Parathyroid adenoma (tissue), 2 donors: ENCODE measurements around the gene PAK2.
A peak's percentile ranks its signal among the peaks of the same experiment; 100 is the strongest.

Experiments used
- H2AFZ ChIP-seq: fragments of 300-600 bp; sonication (generic); one replicate; pipeline ENCODE4 v1.7.0; 2017; ENCODE audit warnings: antibody characterized with exemption, mild to moderate bottlenecking
- H3K27ac ChIP-seq: fragments of 300-600 bp; sonication (generic); one replicate; pipeline ENCODE4 v1.7.0; 2017
- H3K27me3 ChIP-seq: fragments of 300-600 bp; sonication (generic); one replicate; pipeline ENCODE4 v1.7.0; 2017; ENCODE audit warnings: low read length; ENCODE audit not compliant: control insufficient read depth, insufficient read depth
- H3K36me3 ChIP-seq: fragments of 300-600 bp; sonication (generic); one replicate; pipeline ENCODE4 v1.7.0; 2017; ENCODE audit warnings: low read length; ENCODE audit not compliant: control insufficient read depth, insufficient read depth
- H3K4me1 ChIP-seq: fragments of 300-600 bp; sonication (generic); one replicate; pipeline ENCODE4 v1.7.0; 2017; ENCODE audit warnings: control low read depth
- H3K4me2 ChIP-seq: fragments of 300-600 bp; sonication (generic); one replicate; pipeline ENCODE4 v1.7.0; 2017; ENCODE audit warnings: low read length
- H3K4me3 ChIP-seq: fragments of 300-600 bp; sonication (generic); one replicate; pipeline ENCODE4 v1.7.0; 2017; ENCODE audit warnings: low read depth, low read length
- H3K79me2 ChIP-seq: fragments of 300-600 bp; sonication (generic); one replicate; pipeline ENCODE4 v1.7.0; 2017; ENCODE audit warnings: control low read depth
- H3K9ac ChIP-seq: fragments of 300-600 bp; sonication (generic); one replicate; pipeline ENCODE4 v1.7.0; 2017; ENCODE audit warnings: mild to moderate bottlenecking
- H3K9me3 ChIP-seq: fragments of 300-600 bp; sonication (generic); one replicate; pipeline ENCODE4 v1.7.0; 2017; ENCODE audit warnings: low read length; ENCODE audit not compliant: control insufficient read depth
- CTCF ChIP-seq: fragments of 300-600 bp; sonication (generic); IDR thresholded peaks from one replicate; pipeline ENCODE4 v1.7.0; 2017; ENCODE audit warnings: antibody characterized with exemption, mild to moderate bottlenecking
- donor health status: primary hyperparathyroidism.

Gene PAK2

GRCh38 chr3:196739671-196740480 is at the start of gene PAK2:
Gene PAK2 (plus strand): TSS chr3:196739857. CDS start chr3:196782647, 42,790 bp downstream.
- Histone ChIP-seq H3K27ac (peak within 1 kb of the TSS; percentile 86), H3K4me1 (peaks cover 7% of the 10 kb centered on the region), H2AFZ (peak within 1 kb of the TSS; percentile 81), H3K27me3 (no peaks in the 10 kb centered on the region), H3K36me3 (no peaks in the 10 kb centered on the region), H3K4me2 (peak within 1 kb of the TSS; percentile 88), H3K9ac (peak within 1 kb of the TSS; percentile 71), H3K79me2 (peaks cover 23% of the 10 kb centered on the region), H3K4me3 (peak within 1 kb of the TSS; percentile 98), H3K9me3 (no peaks in the 10 kb centered on the region)
- TF ChIP-seq CTCF = peak; percentile 13

GRCh38 chr3:196689941-196690660 is 49.6 kb upstream of the PAK2 start:
- no peak overlapping the region for H3K9ac ChIP-seq
- no peak overlapping the region for H3K4me2 ChIP-seq
- no peak for TF ChIP-seq CTCF
- no peaks in the 10 kb centered on the region for H3K4me1 ChIP-seq
- H3K27ac ChIP-seq = no peak overlapping the region
- H3K9me3 ChIP-seq = no peaks in the 10 kb centered on the region
- H2AFZ ChIP-seq = no peak overlapping the region
- no peaks in the 10 kb centered on the region for H3K36me3 ChIP-seq
- no peaks in the 10 kb centered on the region for H3K27me3 ChIP-seq
- no peaks in the 10 kb centered on the region for H3K79me2 ChIP-seq
- H3K4me3 ChIP-seq = no peak overlapping the region

- no peak overlapping the region for H3K9ac ChIP-seq
- no peaks in the 10 kb centered on the region for H3K79me2 ChIP-seq
- no peaks in the 10 kb centered on the region for H3K27me3 ChIP-seq
- no peaks in the 10 kb centered on the region for H3K9me3 ChIP-seq
- H3K4me1 ChIP-seq = no peaks in the 10 kb centered on the region
- no peak overlapping the region for H2AFZ ChIP-seq
- H3K27ac ChIP-seq = no peak overlapping the region
- TF ChIP-seq CTCF = no peak
- no peak overlapping the region for H3K4me2 ChIP-seq
- H3K36me3 ChIP-seq = no peaks in the 10 kb centered on the region
- no peak overlapping the region for H3K4me3 ChIP-seq
Observed at GRCh38 chr3:196691386-196691785, 48.3 kb upstream of the PAK2 start.

GRCh38 chr3:196694202-196694638 is 45.4 kb upstream of the PAK2 start:
- H2AFZ ChIP-seq = no peak overlapping the region
- no peak overlapping the region for H3K4me2 ChIP-seq
- H3K4me1 ChIP-seq = no peaks in the 10 kb centered on the region
- H3K79me2 ChIP-seq = no peaks in the 10 kb centered on the region
- H3K27me3 ChIP-seq = no peaks in the 10 kb centered on the region
- H3K36me3 ChIP-seq = no peaks in the 10 kb centered on the region
- H3K4me3 ChIP-seq = no peak overlapping the region
- no peaks in the 10 kb centered on the region for H3K9me3 ChIP-seq
- H3K9ac ChIP-seq = no peak overlapping the region
- TF ChIP-seq CTCF = no peak
- H3K27ac ChIP-seq = no peak overlapping the region
